Karpas-422 (cell line): Measurements from ENCODE around the gene MED26. TPM values are rescaled to one million over a fixed set of nuclear protein-coding genes. Genes with fewer than 3 reads are reported as not detected.

Experiments used
- DNase-seq: peaks from one replicate; pipeline ENCODE4 v3.0.0-alpha.2; 2015
- H2AFZ ChIP-seq: fragments of 200-600 bp; sonication (generic); 2 replicates; pipeline ENCODE4 v1.6.1; 2014; ENCODE audit warnings: antibody characterized with exemption, low read length, mixed read lengths
- H3K27ac ChIP-seq: fragments of 200-600 bp; sonication (generic); 2 replicates; pipeline ENCODE4 v1.5.1; 2014; ENCODE audit warnings: mild to moderate bottlenecking, low read length, moderate library complexity
- H3K27me3 ChIP-seq: fragments of 200-600 bp; sonication (generic); 2 replicates; pipeline ENCODE4 v1.6.1; 2014; ENCODE audit warnings: low read length, mixed read lengths
- H3K36me3 ChIP-seq: fragments of 200-600 bp; sonication (generic); 2 replicates; pipeline ENCODE4 v1.6.1; 2014; ENCODE audit warnings: low read length, mixed read lengths; ENCODE audit not compliant: insufficient read depth
- H3K4me1 ChIP-seq: fragments of 200-600 bp; sonication (generic); 2 replicates; pipeline ENCODE4 v1.6.1; 2014; ENCODE audit warnings: mild to moderate bottlenecking, low read length, mixed read lengths
- H3K4me2 ChIP-seq: fragments of 200-600 bp; sonication (generic); 2 replicates; pipeline ENCODE4 v1.6.1; 2014; ENCODE audit warnings: low read length, low read depth, mild to moderate bottlenecking; ENCODE audit not compliant: poor library complexity, severe bottlenecking
- H3K4me3 ChIP-seq: fragments of 200-600 bp; sonication (generic); 2 replicates; pipeline ENCODE4 v1.5.1; 2014; ENCODE audit warnings: mild to moderate bottlenecking, antibody characterized with exemption, low read length, mixed read lengths
- H3K79me2 ChIP-seq: fragments of 200-600 bp; sonication (generic); 2 replicates; pipeline ENCODE4 v1.6.1; 2014; ENCODE audit warnings: mild to moderate bottlenecking, low read length, mixed read lengths
- H3K9ac ChIP-seq: fragments of 200-600 bp; sonication (generic); 2 replicates; pipeline ENCODE4 v1.6.0; 2014; ENCODE audit warnings: low read length
- H3K9me2 ChIP-seq: fragments of 200-600 bp; sonication (generic), shearing (Covaris generic); replicated peaks from 2 replicates; pipeline ENCODE4 v1.6.0; 2014; ENCODE audit warnings: mild to moderate bottlenecking, low read length, moderate library complexity; ENCODE audit not compliant: insufficient read depth
- H3K9me3 ChIP-seq: fragments of 300-700, 200-600 bp; sonication (generic); 2 replicates; pipeline ENCODE4 v1.6.1; 2014; ENCODE audit warnings: low read length, mixed read lengths
- H4K20me1 ChIP-seq: fragments of 200-600 bp; sonication (generic); 2 replicates; pipeline ENCODE4 v1.6.1; 2014; ENCODE audit warnings: mild to moderate bottlenecking, antibody characterized with exemption, low read length, low read depth; ENCODE audit not compliant: insufficient read depth
- total RNA-seq: library from RNA; depleted of rRNA; stranded (reverse); fragments of >200 nt; shearing (Covaris generic); gene quantifications from 2 replicates; pipeline ENCODE4 v1.2.3, GENCODE V29; 2014; ENCODE audit warnings: low replicate concordance

Gene MED26
- total RNA-seq, 1 experiment from 2014 or later = 15.0 TPM

- peaks cover 29% of the 10 kb centered on the region for H3K4me1 ChIP-seq
- H3K9me2 ChIP-seq = no peaks in the 10 kb centered on the region
- H3K27ac ChIP-seq = no peak overlapping the region
- peaks cover 24% of the 10 kb centered on the region; the same call in 1 of the 2 replicates for H4K20me1 ChIP-seq
- DNase-seq = no peak
- H3K36me3 ChIP-seq = peaks cover 35% of the 10 kb centered on the region
- no peak overlapping the region for H3K4me3 ChIP-seq
- no peaks in the 10 kb centered on the region for H3K9me3 ChIP-seq
- H2AFZ ChIP-seq = no peak overlapping the region
- no peak overlapping the region; the same call in 1 of the 2 replicates for H3K9ac ChIP-seq
- H3K4me2 ChIP-seq = no peak overlapping the region
- H3K27me3 ChIP-seq = no peaks in the 10 kb centered on the region
- peaks cover 58% of the 10 kb centered on the region for H3K79me2 ChIP-seq
Observed at GRCh38 chr19:16569609-16570320, 58.2 kb downstream of the MED26 start.

- no peaks in the 10 kb centered on the region for H3K9me3 ChIP-seq
- H3K4me1 ChIP-seq = peaks cover 12% of the 10 kb centered on the region
- no peak for DNase-seq
- peaks cover 15% of the 10 kb centered on the region; the same call in 1 of the 2 replicates for H4K20me1 ChIP-seq
- no peaks in the 10 kb centered on the region for H3K9me2 ChIP-seq
- H3K79me2 ChIP-seq = peaks cover 40% of the 10 kb centered on the region
- H3K27me3 ChIP-seq = no peaks in the 10 kb centered on the region
- H3K4me3 ChIP-seq = no peak overlapping the region
- no peak overlapping the region for H3K4me2 ChIP-seq
- H3K27ac ChIP-seq = no peak overlapping the region
- H3K9ac ChIP-seq = no peak overlapping the region
- H3K36me3 ChIP-seq = peaks cover 41% of the 10 kb centered on the region
- H2AFZ ChIP-seq = no peak overlapping the region
Observed at GRCh38 chr19:16566702-16567101, 61.3 kb downstream of the MED26 start.

GRCh38 chr19:16566161-16566560, 61.8 kb downstream of the MED26 start:
- peaks cover 40% of the 10 kb centered on the region for H3K79me2 ChIP-seq

GRCh38 chr19:16564842-16565241, 63.2 kb downstream of the MED26 start:
- no peak for DNase-seq
- H2AFZ ChIP-seq = no peak overlapping the region
- no peak overlapping the region for H3K9ac ChIP-seq
- H3K27ac ChIP-seq = no peak overlapping the region
- no peak overlapping the region for H3K4me3 ChIP-seq
- H4K20me1 ChIP-seq = peaks cover 4% of the 10 kb centered on the region; the same call in 1 of the 2 replicates
- peaks cover 26% of the 10 kb centered on the region for H3K79me2 ChIP-seq
- H3K9me2 ChIP-seq = no peaks in the 10 kb centered on the region
- H3K9me3 ChIP-seq = no peaks in the 10 kb centered on the region
- H3K4me1 ChIP-seq = no peaks in the 10 kb centered on the region
- H3K27me3 ChIP-seq = no peaks in the 10 kb centered on the region
- H3K36me3 ChIP-seq = peaks cover 45% of the 10 kb centered on the region
- H3K4me2 ChIP-seq = no peak overlapping the region

More at GRCh38 chr19:16566161-16566560, 61.8 kb downstream of the MED26 start:
- Histone ChIP-seq H2AFZ (no peak overlapping the region), H3K36me3 (peaks cover 46% of the 10 kb centered on the region), H3K27ac (no peak overlapping the region), H4K20me1 (peaks cover 10% of the 10 kb centered on the region; the same call in 1 of the 2 replicates), H3K9ac (no peak overlapping the region), H3K4me2 (no peak overlapping the region), H3K27me3 (no peaks in the 10 kb centered on the region), H3K9me2 (no peaks in the 10 kb centered on the region), H3K9me3 (no peaks in the 10 kb centered on the region), H3K4me3 (no peak overlapping the region), H3K4me1 (peaks cover 9% of the 10 kb centered on the region)
- DNase-seq = no peak

- Histone ChIP-seq H3K27ac (no peak overlapping the region), H3K27me3 (no peaks in the 10 kb centered on the region), H4K20me1 (no peaks in the 10 kb centered on the region), H3K4me2 (no peak overlapping the region), H3K4me3 (no peak overlapping the region), H3K9ac (no peak overlapping the region), H2AFZ (no peak overlapping the region), H3K9me2 (no peaks in the 10 kb centered on the region), H3K9me3 (no peaks in the 10 kb centered on the region), H3K79me2 (peaks cover 11% of the 10 kb centered on the region), H3K36me3 (peaks cover 38% of the 10 kb centered on the region), H3K4me1 (no peaks in the 10 kb centered on the region)
- no peak for DNase-seq
Observed at GRCh38 chr19:16562608-16563025, 65.4 kb downstream of the MED26 start.

- Histone ChIP-seq H3K79me2 (peaks cover 11% of the 10 kb centered on the region), H3K9me3 (no peaks in the 10 kb centered on the region), H2AFZ (no peak overlapping the region), H3K4me3 (no peak overlapping the region), H3K4me1 (no peaks in the 10 kb centered on the region), H3K9ac (no peak overlapping the region), H3K9me2 (no peaks in the 10 kb centered on the region), H3K27me3 (no peaks in the 10 kb centered on the region), H4K20me1 (no peaks in the 10 kb centered on the region), H3K36me3 (peaks cover 26% of the 10 kb centered on the region; the same call in 1 of the 2 replicates), H3K27ac (no peak overlapping the region), H3K4me2 (no peak overlapping the region)
- DNase-seq = no peak
Observed at GRCh38 chr19:16561382-16561781, 66.6 kb downstream of the MED26 start.

- peaks cover 11% of the 10 kb centered on the region for H3K79me2 ChIP-seq
- no peaks in the 10 kb centered on the region for H3K9me3 ChIP-seq
Observed at GRCh38 chr19:16559780-16560276, 68.2 kb downstream of the MED26 start.

GRCh38 chr19:16554776-16555175, 73.2 kb downstream of the MED26 start:
- Histone ChIP-seq H4K20me1 (no peaks in the 10 kb centered on the region), H3K27ac (no peak overlapping the region), H3K4me2 (no peak overlapping the region), H2AFZ (no peak overlapping the region), H3K9me2 (no peaks in the 10 kb centered on the region), H3K9me3 (no peaks in the 10 kb centered on the region), H3K4me3 (no peak overlapping the region), H3K4me1 (no peaks in the 10 kb centered on the region), H3K9ac (no peak overlapping the region), H3K27me3 (no peaks in the 10 kb centered on the region), H3K79me2 (no peaks in the 10 kb centered on the region; the same call in 1 of the 2 replicates), H3K36me3 (peaks cover 8% of the 10 kb centered on the region; the same call in 1 of the 2 replicates)
- no peak for DNase-seq

More at GRCh38 chr19:16559780-16560276, 68.2 kb downstream of the MED26 start:
- no peaks in the 10 kb centered on the region for H3K9me2 ChIP-seq
- peaks cover 23% of the 10 kb centered on the region; the same call in 1 of the 2 replicates for H3K36me3 ChIP-seq
- H3K27me3 ChIP-seq = no peaks in the 10 kb centered on the region
- no peak overlapping the region for H3K4me3 ChIP-seq
- H3K9ac ChIP-seq = no peak overlapping the region
- no peak overlapping the region for H3K4me2 ChIP-seq
- H3K27ac ChIP-seq = no peak overlapping the region
- no peak overlapping the region for H2AFZ ChIP-seq
- no peak for DNase-seq
- H3K4me1 ChIP-seq = no peaks in the 10 kb centered on the region
- no peaks in the 10 kb centered on the region for H4K20me1 ChIP-seq
